GM04504 (cell line): ENCODE data around the gene OSM.
A peak's percentile ranks its signal among the peaks of the same experiment; 100 is the strongest.

Source experiments
- DNase-seq: peaks from one replicate; pipeline ENCODE4 v3.0.0-alpha.2; 2012; ENCODE audit warnings: low read depth

Gene OSM

GRCh38 chr22:30285176-30285845, 18.7 kb upstream of the OSM start:
- no peak for DNase-seq

- no peak for DNase-seq
Measured at GRCh38 chr22:30284666-30285065, 18.0 kb upstream of the OSM start.

GRCh38 chr22:30284172-30284571, 17.5 kb upstream of the OSM start:
- no peak for DNase-seq

- no peak for DNase-seq
Measured at GRCh38 chr22:30283342-30283741, 16.7 kb upstream of the OSM start.

GRCh38 chr22:30282616-30283046, 16.0 kb upstream of the OSM start:
- no peak for DNase-seq

- DNase-seq: no peak
Measured at GRCh38 chr22:30280505-30280904, 13.9 kb upstream of the OSM start.

GRCh38 chr22:30279932-30280331, 13.3 kb upstream of the OSM start:
- DNase-seq: no peak

- no peak for DNase-seq
Measured at GRCh38 chr22:30279046-30279788, 12.6 kb upstream of the OSM start.

GRCh38 chr22:30277547-30278344, 11.1 kb upstream of the OSM start:
- DNase-seq: peak; percentile 50

GRCh38 chr22:30276039-30276438, 9.4 kb upstream of the OSM start:
- DNase-seq: no peak

GRCh38 chr22:30275625-30276024, 9.0 kb upstream of the OSM start:
- DNase-seq: no peak

- no peak for DNase-seq
Measured at GRCh38 chr22:30274437-30274812, 7.8 kb upstream of the OSM start.

GRCh38 chr22:30273711-30274436, 7.2 kb upstream of the OSM start:
- no peak for DNase-seq

- no peak for DNase-seq
Measured at GRCh38 chr22:30272781-30273601, 6.3 kb upstream of the OSM start.

GRCh38 chr22:30270832-30271231, 4.2 kb upstream of the OSM start:
- no peak for DNase-seq

- DNase-seq: no peak
Measured at GRCh38 chr22:30268331-30268730, 1.7 kb upstream of the OSM start.

GRCh38 chr22:30267382-30268302, 991 bp upstream of the OSM start:
- no peak for DNase-seq

- DNase-seq: no peak
Measured at GRCh38 chr22:30265823-30266444, 717 bp downstream of the OSM start.

GRCh38 chr22:30265131-30265720, 1.4 kb downstream of the OSM start:
- no peak for DNase-seq
